ENCODE measurements around the gene CDKAL1.

- TF ChIP-seq, protein P1, sequence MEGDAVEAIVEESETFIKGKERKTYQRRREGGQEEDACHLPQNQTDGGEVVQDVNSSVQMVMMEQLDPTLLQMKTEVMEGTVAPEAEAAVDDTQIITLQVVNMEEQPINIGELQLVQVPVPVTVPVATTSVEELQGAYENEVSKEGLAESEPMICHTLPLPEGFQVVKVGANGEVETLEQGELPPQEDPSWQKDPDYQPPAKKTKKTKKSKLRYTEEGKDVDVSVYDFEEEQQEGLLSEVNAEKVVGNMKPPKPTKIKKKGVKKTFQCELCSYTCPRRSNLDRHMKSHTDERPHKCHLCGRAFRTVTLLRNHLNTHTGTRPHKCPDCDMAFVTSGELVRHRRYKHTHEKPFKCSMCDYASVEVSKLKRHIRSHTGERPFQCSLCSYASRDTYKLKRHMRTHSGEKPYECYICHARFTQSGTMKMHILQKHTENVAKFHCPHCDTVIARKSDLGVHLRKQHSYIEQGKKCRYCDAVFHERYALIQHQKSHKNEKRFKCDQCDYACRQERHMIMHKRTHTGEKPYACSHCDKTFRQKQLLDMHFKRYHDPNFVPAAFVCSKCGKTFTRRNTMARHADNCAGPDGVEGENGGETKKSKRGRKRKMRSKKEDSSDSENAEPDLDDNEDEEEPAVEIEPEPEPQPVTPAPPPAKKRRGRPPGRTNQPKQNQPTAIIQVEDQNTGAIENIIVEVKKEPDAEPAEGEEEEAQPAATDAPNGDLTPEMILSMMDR (IDR thresholded peaks at IDR 0.05): no peak
- no peak for TF ChIP-seq POLR2A (IDR thresholded peaks at IDR 0.05)
Observed at GRCh38 chr6:20538131-20538662, 3.9 kb downstream of the CDKAL1 start.
